Measurements from ENCODE around the gene UBAP1. TPM values are rescaled to one million over a fixed set of nuclear protein-coding genes. Genes with fewer than 3 reads are reported as not detected.
A peak's percentile ranks its signal among the peaks of the same experiment; 100 is the strongest.

The UBAP1 gene
- total RNA-seq, 2 donors from 2014 or later, result 38.3 to 72.2 TPM

- H3K9me3 ChIP-seq, result no peaks in the 10 kb centered on the region
- no peaks in the 10 kb centered on the region for H3K4me1 ChIP-seq (replicated peaks)
- H3K27ac ChIP-seq, result peak overlapping the region; percentile 13 to 30
- 37% methylated on average over 10 of the region's 10 CpGs for WGBS
- intact Hi-C loops (cut with DNase I), result loop anchor here (2.0 to 5.0 kb wide), 3 partner anchors 74 to 126 kb away; partner anchors contain the start of genes DCAF12, MYORG and UBAP1
- TF ChIP-seq POLR2A (IDR thresholded peaks at IDR 0.05) (no peak), CTCF (IDR thresholded peaks at IDR 0.05) (peak; percentile 61 to 89 (median 84)), POLR2AphosphoS5 (IDR thresholded peaks at IDR 0.05) (peak; percentile 46)
- H3K4me3 ChIP-seq, result no peak overlapping the region
- no peaks in the 10 kb centered on the region for H3K27me3 ChIP-seq (replicated peaks; ENCODE audit: insufficient read depth)
- DNase-seq (ENCODE audit: low spot score), result peak; percentile 43
- H3K36me3 ChIP-seq, result no peaks in the 10 kb centered on the region
These were observed 74.0 kb downstream of the UBAP1 start for GRCh38 chr9:34252670-34253459.

GRCh38 chr9:34253460-34253837 is 74.6 kb downstream of the UBAP1 start:
- H3K4me3 ChIP-seq, result no peak overlapping the region
- intact Hi-C loops (cut with DNase I), result loop anchor here (2.0 to 5.0 kb wide), 3 partner anchors 75 to 126 kb away; partner anchors contain the start of genes DCAF12, MYORG and UBAP1
- no peak for DNase-seq (ENCODE audit: low spot score)
- H3K4me1 ChIP-seq (replicated peaks), result no peaks in the 10 kb centered on the region
- no peaks in the 10 kb centered on the region for H3K27me3 ChIP-seq (replicated peaks; ENCODE audit: insufficient read depth)
- 60% methylated on average over 3 of the region's 3 CpGs for WGBS
- H3K36me3 ChIP-seq, result no peaks in the 10 kb centered on the region
- TF ChIP-seq CTCF (IDR thresholded peaks at IDR 0.05) (peak in 1 of 4 experiments; percentile 9), POLR2AphosphoS5 (IDR thresholded peaks at IDR 0.05) (no peak)
- H3K27ac ChIP-seq, result peak overlapping the region; percentile 13 to 30
- H3K9me3 ChIP-seq, result no peaks in the 10 kb centered on the region

GRCh38 chr9:34254141-34254913 is 75.5 kb downstream of the UBAP1 start:
- no peak for DNase-seq (ENCODE audit: low spot score)
- Histone ChIP-seq H3K36me3 (no peaks in the 10 kb centered on the region), H3K27me3 (replicated peaks; ENCODE audit: insufficient read depth) (no peaks in the 10 kb centered on the region), H3K9me3 (no peaks in the 10 kb centered on the region), H3K4me3 (no peak overlapping the region), H3K4me1 (replicated peaks) (no peaks in the 10 kb centered on the region), H3K27ac (peak overlapping the region; percentile 30 to 37)
- WGBS, result 52% methylated on average over 16 of the region's 16 CpGs
- no peak for TF ChIP-seq POLR2A (IDR thresholded peaks at IDR 0.05)
- TF ChIP-seq CTCF (IDR thresholded peaks at IDR 0.05), result no peak
- no peak for TF ChIP-seq POLR2AphosphoS5 (IDR thresholded peaks at IDR 0.05)
- intact Hi-C loops (cut with DNase I), result loop anchor here (5.0 kb wide), 2 partner anchors 123 to 127 kb away; partner anchors contain the start of genes DCAF12 and MYORG

- Histone ChIP-seq H3K4me3 (no peak overlapping the region), H3K27ac (peak overlapping the region; percentile 15 to 30), H3K36me3 (no peaks in the 10 kb centered on the region), H3K9me3 (no peaks in the 10 kb centered on the region), H3K4me1 (replicated peaks) (no peaks in the 10 kb centered on the region), H3K27me3 (replicated peaks; ENCODE audit: insufficient read depth) (no peaks in the 10 kb centered on the region)
- intact Hi-C loops (cut with DNase I), result loop anchor here (5.0 kb wide), 2 partner anchors 122 to 128 kb away; partner anchors contain the start of genes DCAF12 and MYORG
- TF ChIP-seq POLR2A (IDR thresholded peaks at IDR 0.05) (no peak), POLR2AphosphoS5 (IDR thresholded peaks at IDR 0.05) (no peak), CTCF (IDR thresholded peaks at IDR 0.05) (no peak)
- DNase-seq (ENCODE audit: low spot score), result no peak
- WGBS, result 80% methylated on average over 10 of the region's 10 CpGs
These were observed 76.4 kb downstream of the UBAP1 start for GRCh38 chr9:34254966-34255825.

All from prostate gland (tissue), 2 donors.